ENCODE results near the gene KRTAP4-6.
"Not testable (repeated sequence)": the region's sequence is repeated elsewhere in the genome, so short reads cannot be mapped to it uniquely, and the experiment has no call there.

The KRTAP4-6 gene

DNA sequence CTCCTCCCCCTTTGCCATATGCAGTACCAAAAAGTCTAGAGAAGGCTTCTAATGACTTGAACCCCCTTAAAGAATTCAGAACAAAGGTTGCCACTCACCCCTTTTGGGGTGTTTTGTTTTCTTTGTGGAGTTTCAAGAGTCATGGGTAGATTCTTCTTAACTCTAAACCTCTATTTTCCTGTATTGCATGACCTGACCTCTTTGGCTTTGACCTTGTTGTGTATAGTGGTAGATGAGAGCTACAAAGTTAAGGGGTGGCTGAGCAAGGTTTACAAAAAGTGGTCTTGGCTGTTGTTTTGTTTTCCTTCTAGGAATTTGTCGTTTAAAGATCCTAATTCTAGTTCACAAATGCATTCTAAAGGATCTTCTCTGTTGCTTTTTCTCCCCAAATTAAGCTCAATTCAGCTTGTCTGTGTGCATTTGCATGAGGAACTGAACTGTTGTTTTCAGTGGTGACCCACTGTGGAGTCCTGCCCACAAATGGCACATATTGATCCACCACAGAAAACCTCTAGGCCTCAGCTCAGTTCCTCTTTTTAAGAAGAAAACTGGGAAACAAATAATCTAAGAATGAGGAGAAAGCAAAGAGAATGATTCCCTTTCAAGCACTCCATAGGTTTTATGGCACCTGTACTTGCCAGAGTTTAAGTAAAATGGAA lies 31.5 kb downstream of the KRTAP4-6 start:
- not testable (repeated sequence) for H3K9ac ChIP-seq (ENCODE audit: low read length in 5 of 5); H3K36me3 ChIP-seq (ENCODE audit: control insufficient read depth in 5 of 5, insufficient read depth in 5 of 5, low read length in 5 of 5); H3K27me3 ChIP-seq (ENCODE audit: control insufficient read depth in 5 of 5, insufficient read depth in 4 of 5, low read length in 5 of 5); H3K27ac ChIP-seq (ENCODE audit: low read depth, low read length); H3K4me3 ChIP-seq (ENCODE audit: low read depth in 1 of 5, low read length in 5 of 5); H3K4me1 ChIP-seq (ENCODE audit: control insufficient read depth in 5 of 5, insufficient read depth in 5 of 5, low read length in 5 of 5); H3K9me3 ChIP-seq (ENCODE audit: control insufficient read depth in 5 of 5, low read length in 5 of 5)

DNA sequence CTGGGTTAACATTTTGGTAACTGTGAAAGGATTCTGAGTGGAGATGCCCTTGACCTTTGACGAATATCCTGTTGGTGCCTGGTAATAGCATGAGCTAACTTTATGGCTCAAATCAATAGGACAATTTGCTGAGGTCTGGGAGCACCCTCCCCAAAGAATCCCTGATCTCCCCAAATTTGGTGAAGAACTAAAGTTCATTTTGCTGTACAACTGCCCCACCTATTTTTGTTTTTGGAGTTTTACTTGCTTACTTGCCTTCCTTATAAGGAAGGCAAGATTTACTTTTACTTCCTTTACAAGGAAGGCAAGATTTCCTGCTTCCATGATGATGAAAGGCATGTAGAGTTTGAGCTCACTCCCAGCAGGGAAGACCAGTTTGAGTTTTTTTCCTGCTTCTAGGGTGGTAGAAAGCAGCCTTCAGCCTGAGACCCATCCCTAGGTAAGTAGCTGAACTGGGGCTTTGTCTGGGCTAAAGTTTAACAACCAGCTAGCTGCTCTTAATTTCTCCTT lies 32.3 kb downstream of the KRTAP4-6 start:
- H3K27ac ChIP-seq (ENCODE audit: low read depth, low read length): no peak overlapping the region
- H3K36me3 ChIP-seq (ENCODE audit: control insufficient read depth in 5 of 5, insufficient read depth in 5 of 5, low read length in 5 of 5): no peaks in the 10 kb centered on the region
- H3K9ac ChIP-seq (ENCODE audit: low read length in 5 of 5): no peak overlapping the region

GRCh38 chr17:41105347-41105746 lies 35.0 kb downstream of the KRTAP4-6 start, which contains the start of gene KRTAP4-9:
TSS of gene KRTAP4-9 (plus strand) at chr17:41105389. CDS start at chr17:41105389, 0 bp downstream.
- not testable (repeated sequence) for H3K4me3 ChIP-seq (ENCODE audit: low read depth in 1 of 5, low read length in 5 of 5); H3K36me3 ChIP-seq (ENCODE audit: control insufficient read depth in 5 of 5, insufficient read depth in 5 of 5, low read length in 5 of 5); H3K27me3 ChIP-seq (ENCODE audit: control insufficient read depth in 5 of 5, insufficient read depth in 4 of 5, low read length in 5 of 5); H3K9me3 ChIP-seq (ENCODE audit: control insufficient read depth in 5 of 5, low read length in 5 of 5); H3K27ac ChIP-seq (ENCODE audit: low read depth, low read length); H3K9ac ChIP-seq (ENCODE audit: low read length in 5 of 5); H3K4me1 ChIP-seq (ENCODE audit: control insufficient read depth in 5 of 5, insufficient read depth in 5 of 5, low read length in 5 of 5)

More for the DNA sequence above, 32.3 kb downstream of the KRTAP4-6 start:
- Histone ChIP-seq H3K27me3 (ENCODE audit: control insufficient read depth in 5 of 5, insufficient read depth in 4 of 5, low read length in 5 of 5) (peaks cover 0 to 2% (median 0%) of the 10 kb centered on the region in 5 donors), H3K4me3 (ENCODE audit: low read depth in 1 of 5, low read length in 5 of 5) (no peak overlapping the region), H3K9me3 (ENCODE audit: control insufficient read depth in 5 of 5, low read length in 5 of 5) (peaks cover 0 to 2% (median 0%) of the 10 kb centered on the region in 5 donors), H3K4me1 (ENCODE audit: control insufficient read depth in 5 of 5, insufficient read depth in 5 of 5, low read length in 5 of 5) (no peaks in the 10 kb centered on the region)

DNA sequence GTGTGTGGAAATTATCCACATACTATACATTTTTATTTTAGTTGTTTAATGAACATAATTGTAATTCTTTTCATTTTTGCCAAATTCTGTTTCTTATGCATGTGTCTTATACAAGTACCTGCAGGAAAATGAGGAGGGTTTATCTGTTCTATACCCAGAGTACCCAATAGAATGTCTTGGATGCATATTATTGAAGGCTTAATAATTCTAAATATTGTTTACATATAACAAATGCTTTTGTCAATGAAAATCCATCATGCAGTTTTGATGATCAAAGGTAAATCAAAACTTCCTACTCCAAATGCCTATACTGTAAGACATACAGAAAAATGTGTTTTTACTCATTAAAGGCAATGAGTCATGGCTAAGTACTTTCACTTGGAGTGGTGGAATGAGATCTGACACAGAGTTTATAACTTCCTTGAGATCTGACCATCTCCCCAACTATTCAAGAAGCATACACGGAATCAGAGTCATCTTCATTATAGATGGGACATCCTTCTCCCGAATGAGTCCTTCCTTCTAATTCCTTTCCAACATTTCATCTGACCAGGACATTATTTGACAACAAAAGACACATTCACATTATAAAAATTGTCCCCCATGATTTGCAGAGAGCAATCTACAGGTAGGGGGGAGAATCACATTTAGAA lies 35.8 kb downstream of the KRTAP4-6 start:
- not testable (repeated sequence) for H3K4me3 ChIP-seq (ENCODE audit: low read depth in 1 of 5, low read length in 5 of 5); H3K4me1 ChIP-seq (ENCODE audit: control insufficient read depth in 5 of 5, insufficient read depth in 5 of 5, low read length in 5 of 5); H3K9ac ChIP-seq (ENCODE audit: low read length in 5 of 5); H3K27me3 ChIP-seq (ENCODE audit: control insufficient read depth in 5 of 5, insufficient read depth in 4 of 5, low read length in 5 of 5); H3K36me3 ChIP-seq (ENCODE audit: control insufficient read depth in 5 of 5, insufficient read depth in 5 of 5, low read length in 5 of 5); H3K27ac ChIP-seq (ENCODE audit: low read depth, low read length); H3K9me3 ChIP-seq (ENCODE audit: control insufficient read depth in 5 of 5, low read length in 5 of 5)

GRCh38 chr17:41103896-41104295 lies 36.4 kb downstream of the KRTAP4-6 start:
- no peak overlapping the region for H3K27ac ChIP-seq (ENCODE audit: low read depth, low read length)
- no peak overlapping the region for H3K9ac ChIP-seq (ENCODE audit: low read length in 5 of 5)
- no peak overlapping the region for H3K4me3 ChIP-seq (ENCODE audit: low read depth in 1 of 5, low read length in 5 of 5)
- H3K27me3 ChIP-seq (ENCODE audit: control insufficient read depth in 5 of 5, insufficient read depth in 4 of 5, low read length in 5 of 5): peaks cover 0 to 5% (median 0%) of the 10 kb centered on the region in 5 donors
- H3K4me1 ChIP-seq (ENCODE audit: control insufficient read depth in 5 of 5, insufficient read depth in 5 of 5, low read length in 5 of 5): no peaks in the 10 kb centered on the region
- no peaks in the 10 kb centered on the region for H3K36me3 ChIP-seq (ENCODE audit: control insufficient read depth in 5 of 5, insufficient read depth in 5 of 5, low read length in 5 of 5)
- H3K9me3 ChIP-seq (ENCODE audit: control insufficient read depth in 5 of 5, low read length in 5 of 5): no peaks in the 10 kb centered on the region

GRCh38 chr17:41101586-41102259 lies 38.6 kb downstream of the KRTAP4-6 start, which contains the start of gene KRTAP4-16:
TSS of gene KRTAP4-16 (minus strand) at chr17:41102209. CDS start at chr17:41102209, 0 bp downstream.
- Histone ChIP-seq H3K27ac (ENCODE audit: low read depth, low read length) (no peak within 1 kb of the TSS), H3K27me3 (ENCODE audit: control insufficient read depth in 5 of 5, insufficient read depth in 4 of 5, low read length in 5 of 5) (peaks cover 0 to 2% (median 0%) of the 10 kb centered on the region in 5 donors), H3K4me1 (ENCODE audit: control insufficient read depth in 5 of 5, insufficient read depth in 5 of 5, low read length in 5 of 5) (no peaks in the 10 kb centered on the region), H3K36me3 (ENCODE audit: control insufficient read depth in 5 of 5, insufficient read depth in 5 of 5, low read length in 5 of 5) (no peaks in the 10 kb centered on the region), H3K4me3 (ENCODE audit: low read depth in 1 of 5, low read length in 5 of 5) (no peak within 1 kb of the TSS), H3K9ac (ENCODE audit: low read length in 5 of 5) (no peak within 1 kb of the TSS), H3K9me3 (ENCODE audit: control insufficient read depth in 5 of 5, low read length in 5 of 5) (no peaks in the 10 kb centered on the region)

GRCh38 chr17:41099682-41100480 lies 40.5 kb downstream of the KRTAP4-6 start:
- H3K36me3 ChIP-seq (ENCODE audit: control insufficient read depth in 5 of 5, insufficient read depth in 5 of 5, low read length in 5 of 5); H3K27ac ChIP-seq (ENCODE audit: low read depth, low read length); H3K4me1 ChIP-seq (ENCODE audit: control insufficient read depth in 5 of 5, insufficient read depth in 5 of 5, low read length in 5 of 5); H3K9me3 ChIP-seq (ENCODE audit: control insufficient read depth in 5 of 5, low read length in 5 of 5); H3K4me3 ChIP-seq (ENCODE audit: low read depth in 1 of 5, low read length in 5 of 5); H3K27me3 ChIP-seq (ENCODE audit: control insufficient read depth in 5 of 5, insufficient read depth in 4 of 5, low read length in 5 of 5); H3K9ac ChIP-seq (ENCODE audit: low read length in 5 of 5): not testable (repeated sequence)

DNA sequence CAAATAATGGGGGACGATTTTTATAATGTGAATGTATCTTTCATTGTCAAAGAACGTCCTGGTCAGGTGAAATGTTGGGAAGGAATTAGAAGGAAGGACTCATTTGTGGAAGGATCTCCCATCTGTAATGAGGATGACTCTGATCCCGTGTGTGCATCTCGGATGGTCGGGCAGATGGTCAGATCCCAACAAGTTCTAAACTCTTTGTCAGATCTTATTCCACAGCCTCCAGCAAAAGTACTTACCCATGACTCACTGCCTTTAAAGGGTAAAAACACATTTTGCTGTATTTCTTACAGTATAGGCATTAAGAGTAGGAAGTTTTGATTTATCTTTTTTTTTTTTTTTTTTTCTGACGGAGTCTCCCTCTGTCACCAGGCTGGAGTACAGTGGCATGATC lies 41.9 kb downstream of the KRTAP4-6 start:
- H3K27me3 ChIP-seq (ENCODE audit: control insufficient read depth in 5 of 5, insufficient read depth in 4 of 5, low read length in 5 of 5): peaks cover 0 to 2% (median 0%) of the 10 kb centered on the region in 5 donors
- no peaks in the 10 kb centered on the region for H3K36me3 ChIP-seq (ENCODE audit: control insufficient read depth in 5 of 5, insufficient read depth in 5 of 5, low read length in 5 of 5)
- H3K27ac ChIP-seq (ENCODE audit: low read depth, low read length): no peak overlapping the region
- no peak overlapping the region for H3K9ac ChIP-seq (ENCODE audit: low read length in 5 of 5)
- no peak overlapping the region for H3K4me3 ChIP-seq (ENCODE audit: low read depth in 1 of 5, low read length in 5 of 5)
- H3K4me1 ChIP-seq (ENCODE audit: control insufficient read depth in 5 of 5, insufficient read depth in 5 of 5, low read length in 5 of 5): no peaks in the 10 kb centered on the region
- H3K9me3 ChIP-seq (ENCODE audit: control insufficient read depth in 5 of 5, low read length in 5 of 5): no peaks in the 10 kb centered on the region

GRCh38 chr17:41098042-41098441 lies 42.3 kb downstream of the KRTAP4-6 start, which contains the start of gene KRTAP4-8:
TSS of gene KRTAP4-8 (minus strand) at chr17:41098142. CDS start at chr17:41098084, 58 bp downstream.
- H3K9me3 ChIP-seq (ENCODE audit: control insufficient read depth in 5 of 5, low read length in 5 of 5): no peaks in the 10 kb centered on the region
- H3K27me3 ChIP-seq (ENCODE audit: control insufficient read depth in 5 of 5, insufficient read depth in 4 of 5, low read length in 5 of 5): peaks cover 0 to 2% (median 0%) of the 10 kb centered on the region in 5 donors
- no peak within 1 kb of the TSS for H3K4me3 ChIP-seq (ENCODE audit: low read depth in 1 of 5, low read length in 5 of 5)
- H3K9ac ChIP-seq (ENCODE audit: low read length in 5 of 5): no peak within 1 kb of the TSS
- no peak within 1 kb of the TSS for H3K27ac ChIP-seq (ENCODE audit: low read depth, low read length)
- no peaks in the 10 kb centered on the region for H3K4me1 ChIP-seq (ENCODE audit: control insufficient read depth in 5 of 5, insufficient read depth in 5 of 5, low read length in 5 of 5)
- H3K36me3 ChIP-seq (ENCODE audit: control insufficient read depth in 5 of 5, insufficient read depth in 5 of 5, low read length in 5 of 5): no peaks in the 10 kb centered on the region
